Liver (tissue), 9 donors: ENCODE measurements around the gene PLB1. TPM values are rescaled to one million over a fixed set of nuclear protein-coding genes. Genes with fewer than 3 reads are reported as not detected.

ENCODE experiments used
- DNase-seq: peaks from one replicate; pipeline ENCODE4 v3.0.0-alpha.2; 2017; ENCODE audit warnings: low spot score
- H3K27ac ChIP-seq, 2 donors: one replicate each; pipeline ENCODE4 v1.7.0; 2013; ENCODE audit warnings: inconsistent platforms in 2 of 2, low read length in 2 of 2, control low read depth in 1 of 2, low read depth in 1 of 2, mild to moderate bottlenecking in 1 of 2
- H3K27me3 ChIP-seq, 4 donors: one replicate each; pipeline versions ENCODE4 v1.6.1 to v1.7.0; 2013; ENCODE audit warnings: low read length in 3 of 4, inconsistent platforms in 1 of 4, mild to moderate bottlenecking in 1 of 4, moderate library complexity in 1 of 4; ENCODE audit not compliant: control insufficient read depth in 4 of 4, insufficient read depth in 4 of 4
- H3K36me3 ChIP-seq, 4 donors: one replicate each; pipeline versions ENCODE4 v1.6.1 to v1.7.0; 2013; ENCODE audit warnings: low read length in 3 of 4, mild to moderate bottlenecking in 3 of 4, low read depth in 1 of 4, moderate library complexity in 1 of 4; ENCODE audit not compliant: control insufficient read depth in 4 of 4, insufficient read depth in 3 of 4
- H3K4me1 ChIP-seq, 4 donors: one replicate each; pipeline versions ENCODE4 v1.6.1 to v1.7.0; 2013; ENCODE audit warnings: low read length in 3 of 4, mild to moderate bottlenecking in 3 of 4, moderate library complexity in 1 of 4; ENCODE audit not compliant: control insufficient read depth in 4 of 4, insufficient read depth in 4 of 4
- H3K4me3 ChIP-seq, 3 donors: one replicate each; pipeline versions ENCODE4 v1.6.1 to v1.7.0; 2013; ENCODE audit warnings: low read length in 3 of 3, control low read depth in 1 of 3, low read depth in 1 of 3, mild to moderate bottlenecking in 1 of 3
- H3K9ac ChIP-seq, 2 donors: one replicate each; pipeline ENCODE4 v1.7.0; 2013; ENCODE audit warnings: low read length in 2 of 2, mild to moderate bottlenecking in 2 of 2, moderate library complexity in 2 of 2, control low read depth in 1 of 2, low read depth in 1 of 2
- H3K9me3 ChIP-seq, 4 donors: one replicate each; pipeline versions ENCODE4 v1.6.1 to v1.7.0; 2013; ENCODE audit warnings: low read length in 3 of 4; ENCODE audit not compliant: control insufficient read depth in 4 of 4
- ATF3 ChIP-seq: IDR thresholded peaks from 2 replicates; pipeline ENCODE4 v1.6.1; 2016; ENCODE audit warnings: antibody characterized with exemption
- CTCF ChIP-seq: fragments of 150-350 bp; IDR thresholded peaks from 2 replicates; pipeline ENCODE4 v1.5.1; 2017; ENCODE audit warnings: improper control_type of control experiment, low read depth, low read length; ENCODE audit not compliant: missing input control
- EGR1 ChIP-seq, 2 donors: IDR thresholded peaks; 2 replicates each; pipeline ENCODE4 v1.6.1; 2016 to 2018; ENCODE audit warnings: antibody characterized with exemption in 2 of 2, low read depth in 2 of 2
- FOXA1 ChIP-seq: IDR thresholded peaks from 2 replicates; pipeline ENCODE4 v1.6.1; 2016; ENCODE audit warnings: antibody characterized with exemption
- FOXA2 ChIP-seq: IDR thresholded peaks from 2 replicates; pipeline ENCODE4 v1.6.1; 2016; ENCODE audit warnings: antibody characterized with exemption
- GABPA ChIP-seq, 2 donors: IDR thresholded peaks in 1 of 2; conservative IDR thresholded peaks in 1 of 2; 2 replicates each; pipeline ENCODE4 v1.6.1; 2016; ENCODE audit warnings: antibody characterized with exemption in 2 of 2, mild to moderate bottlenecking in 1 of 2, moderate library complexity in 1 of 2
- HNF4A ChIP-seq, 2 donors: conservative IDR thresholded peaks; 2 replicates each; pipeline ENCODE4 v1.6.1; 2016; ENCODE audit warnings: antibody characterized with exemption in 2 of 2, mild to moderate bottlenecking in 2 of 2
- HNF4G ChIP-seq: IDR thresholded peaks from 2 replicates; pipeline ENCODE4 v1.6.1; 2016; ENCODE audit warnings: antibody characterized with exemption
- JUND ChIP-seq, 2 donors: IDR thresholded peaks; 2 replicates each; pipeline ENCODE4 v1.6.1; 2016; ENCODE audit warnings: antibody characterized with exemption in 2 of 2
- MAX ChIP-seq: IDR thresholded peaks from 2 replicates; pipeline ENCODE4 v1.6.1; 2016; ENCODE audit warnings: antibody characterized with exemption
- NR2F2 ChIP-seq: IDR thresholded peaks from 2 replicates; pipeline ENCODE4 v1.6.1; 2016; ENCODE audit warnings: antibody characterized with exemption
- RAD21 ChIP-seq, 2 donors: IDR thresholded peaks; 2 replicates each; pipeline ENCODE4 v1.6.1; 2016; ENCODE audit warnings: antibody characterized with exemption in 2 of 2, mild to moderate bottlenecking in 2 of 2
- REST ChIP-seq: IDR thresholded peaks from 2 replicates; pipeline ENCODE4 v1.6.1; 2016; ENCODE audit warnings: antibody characterized with exemption, mild to moderate bottlenecking
- RXRA ChIP-seq, 2 donors: IDR thresholded peaks; 2 replicates each; pipeline ENCODE4 v1.6.1; 2017 to 2018; ENCODE audit warnings: antibody characterized with exemption in 2 of 2, mild to moderate bottlenecking in 1 of 2
- SP1 ChIP-seq: IDR thresholded peaks from 2 replicates; pipeline ENCODE4 v1.6.1; 2018; ENCODE audit warnings: antibody characterized with exemption, mild to moderate bottlenecking
- TAF1 ChIP-seq: conservative IDR thresholded peaks from 2 replicates; pipeline ENCODE4 v1.6.1; 2016; ENCODE audit warnings: antibody characterized with exemption, mild to moderate bottlenecking
- YY1 ChIP-seq: IDR thresholded peaks from 2 replicates; pipeline ENCODE4 v1.6.1; 2016; ENCODE audit warnings: antibody characterized with exemption, mild to moderate bottlenecking
- ZBTB33 ChIP-seq: IDR thresholded peaks from 2 replicates; pipeline ENCODE4 v1.6.1; 2016; ENCODE audit warnings: antibody characterized with exemption
- WGBS: extraction: QIAGEN DNeasy Blood & Tissue Kit; methylation state at CpG from one replicate; pipeline ENCODE4 v1.1.7; 2013; 5-methylcytosine and 5-hydroxymethylcytosine counted together
- polyA plus RNA-seq, 2 donors: library from polyadenylated mRNA; stranded (reverse) in 1 of 2; unstranded in 1 of 2; fragments of 200-250 nt in 1 of 2; fragments of >200 nt in 1 of 2; fragmentation: Nextera tagmentation in 1 of 2; extraction: Ambion mirVana in 1 of 2; gene quantifications; one replicate each; pipeline versions ENCODE4 v1.2.1 to v1.2.3, GENCODE V29; 2013 to 2015
- total RNA-seq, 2 donors: library from RNA; depleted of rRNA; stranded (reverse); fragments of >200 nt; gene quantifications; one replicate each; pipeline ENCODE4 v1.2.3, GENCODE V29; 2014
- donor health status: healthy.
- donor health status: healthy.
- donor health status: healthy.
- donor health status: healthy.
- donor health status: healthy.

The PLB1 gene
- total and polyA plus RNA-seq, 4 donors, result 0.58 to 4.5 (median 1.6) TPM

- TF ChIP-seq REST, result no peak
- TF ChIP-seq SP1, result no peak
- no peak for TF ChIP-seq TAF1
- no peak for TF ChIP-seq MAX
- TF ChIP-seq GABPA (IDR thresholded peaks at IDR 0.05 in 1 of 2, conservative IDR thresholded peaks at IDR 0.05 in 1 of 2), result no peak
- no peak for TF ChIP-seq FOXA1
- TF ChIP-seq JUND (IDR thresholded peaks at IDR 0.05), result no peak
- TF ChIP-seq HNF4A (conservative IDR thresholded peaks at IDR 0.05), result no peak
Measured at GRCh38 chr2:28604284-28604843, 108.5 kb downstream of the PLB1 start (continued).

- Histone ChIP-seq H3K27ac (no peak overlapping the region), H3K9ac (no peak overlapping the region), H3K4me1 (no peaks in the 10 kb centered on the region), H3K4me3 (no peak overlapping the region), H3K9me3 (no peaks in the 10 kb centered on the region), H3K36me3 (no peaks in the 10 kb centered on the region), H3K27me3 (no peaks in the 10 kb centered on the region)
- WGBS, result 83% methylated on average over 5 of the region's 5 CpGs
- TF ChIP-seq REST (no peak), FOXA2 (no peak), HNF4A (conservative IDR thresholded peaks at IDR 0.05) (no peak), TAF1 (no peak), FOXA1 (no peak), RAD21 (IDR thresholded peaks at IDR 0.05) (no peak), YY1 (no peak), ZBTB33 (no peak), NR2F2 (no peak), JUND (IDR thresholded peaks at IDR 0.05) (no peak), MAX (no peak), EGR1 (IDR thresholded peaks at IDR 0.05; ENCODE audit: low read depth in 2 of 2) (no peak), GABPA (IDR thresholded peaks at IDR 0.05 in 1 of 2, conservative IDR thresholded peaks at IDR 0.05 in 1 of 2) (no peak), SP1 (no peak), CTCF (no peak), HNF4G (no peak), ATF3 (no peak), RXRA (IDR thresholded peaks at IDR 0.05) (no peak)
- DNase-seq, result no peak
Measured at GRCh38 chr2:28606986-28607441, 111.2 kb downstream of the PLB1 start.
